ENCODE results near the gene PBX4.

GRCh38 chr19:19558636-19559035 is 59.9 kb downstream of the PBX4 start:
- no peak for TF ChIP-seq CTCF (IDR thresholded peaks at IDR 0.05)
- no peak for TF ChIP-seq POLR2A (IDR thresholded peaks at IDR 0.05)
- TF ChIP-seq EP300 (IDR thresholded peaks at IDR 0.05): no peak
- TF ChIP-seq POLR2AphosphoS5 (IDR thresholded peaks at IDR 0.05): no peak
